Adipose tissue (tissue), 3 donors: ENCODE measurements around the gene MYCBP2. TPM values are rescaled to one million over a fixed set of nuclear protein-coding genes. Genes with fewer than 3 reads are reported as not detected.
A peak's percentile ranks its signal among the peaks of the same experiment; 100 is the strongest.
"Not testable (repeated sequence)": the region's sequence is repeated elsewhere in the genome, so short reads cannot be mapped to it uniquely, and the experiment has no call there.

Experiments
- H3K27ac ChIP-seq: one replicate; pipeline ENCODE4 v1.5.1; 2013; ENCODE audit warnings: low read depth, low read length
- WGBS, 3 donors: extraction: QIAGEN DNeasy Blood & Tissue Kit; methylation state at CpG; one replicate each; pipeline ENCODE4 v1.1.7; 2013; 5-methylcytosine and 5-hydroxymethylcytosine counted together
- polyA plus RNA-seq, 3 donors: library from polyadenylated mRNA; stranded (reverse); fragments of 200-250 nt; gene quantifications; one replicate each; pipeline ENCODE4 v1.2.3, GENCODE V29; 2013
- donor health status: healthy with polysubstance abuse.
- donor health status: Bipolar disorder and iron deficiency.
- donor health status: healthy.

MYCBP2 gene
- polyA plus RNA-seq, 3 donors: 23.4 to 130 (median 56.5) TPM

- H3K27ac ChIP-seq: no peak overlapping the region
- 76 to 100% (median 94%) methylated on average over 1 of the region's 1 CpG for WGBS, 3 donors
These were observed 297.5 kb downstream of the MYCBP2 start for GRCh38 chr13:77029436-77029835.

- WGBS, 3 donors: 63 to 77% (median 67%) methylated on average over 5 of the region's 5 CpGs
These were observed 298.7 kb downstream of the MYCBP2 start for GRCh38 chr13:77028202-77028601.

GRCh38 chr13:77026861-77027621 is 299.9 kb downstream of the MYCBP2 start, which contains the start of gene FBXL3:
Gene FBXL3 (minus strand): TSS chr13:77027159. CDS start chr13:77021860, 5,299 bp downstream.
- peak within 1 kb of the TSS; percentile 76 for H3K27ac ChIP-seq
- WGBS, 3 donors: 0 to 1% (median 0%) methylated on average over 59 to 74 of the region's 74 CpGs

More at GRCh38 chr13:77028202-77028601, 298.7 kb downstream of the MYCBP2 start:
- H3K27ac ChIP-seq: no peak overlapping the region

GRCh38 chr13:77026255-77026860 is 300.5 kb downstream of the MYCBP2 start:
- WGBS, 3 donors: 0 to 1% (median 1%) methylated on average over 33 to 62 of the region's 62 CpGs
- peak overlapping the region; percentile 76 for H3K27ac ChIP-seq

GRCh38 chr13:77022341-77022740 is 304.6 kb downstream of the MYCBP2 start:
- H3K27ac ChIP-seq: no peak overlapping the region
- WGBS, 3 donors: 43 to 61% (median 46%) methylated on average over 3 of the region's 3 CpGs

- no peak overlapping the region for H3K27ac ChIP-seq
These were observed 307.1 kb downstream of the MYCBP2 start for GRCh38 chr13:77019756-77020155.

GRCh38 chr13:77016888-77017623 is 309.8 kb downstream of the MYCBP2 start:
- WGBS, 3 donors: 83 to 91% (median 87%) methylated on average over 6 of the region's 6 CpGs
- no peak overlapping the region for H3K27ac ChIP-seq

- 72 to 93% (median 90%) methylated on average over 3 of the region's 3 CpGs for WGBS, 3 donors
- H3K27ac ChIP-seq: no peak overlapping the region
These were observed 310.6 kb downstream of the MYCBP2 start for GRCh38 chr13:77016251-77016812.

- WGBS, 3 donors: 88 to 94% (median 90%) methylated on average over 2 of the region's 2 CpGs
- no peak overlapping the region for H3K27ac ChIP-seq
These were observed 311.8 kb downstream of the MYCBP2 start for GRCh38 chr13:77014906-77015685.

- no peak overlapping the region for H3K27ac ChIP-seq
- 54 to 77% (median 70%) methylated on average over 2 of the region's 2 CpGs for WGBS, 3 donors
These were observed 312.9 kb downstream of the MYCBP2 start for GRCh38 chr13:77013853-77014542.

- WGBS, 3 donors: 91 to 100% (median 98%) methylated on average over 5 of the region's 5 CpGs
- H3K27ac ChIP-seq: not testable (repeated sequence)
These were observed 317.2 kb downstream of the MYCBP2 start for GRCh38 chr13:77009719-77010118.

- H3K27ac ChIP-seq: no peak overlapping the region
- WGBS, 3 donors: 86 to 93% (median 92%) methylated on average over 2 of the region's 2 CpGs
These were observed 317.9 kb downstream of the MYCBP2 start for GRCh38 chr13:77009011-77009410.

GRCh38 chr13:77008337-77008736 is 318.6 kb downstream of the MYCBP2 start:
- WGBS, 3 donors: 90 to 95% (median 93%) methylated on average over 4 of the region's 4 CpGs
- not testable (repeated sequence) for H3K27ac ChIP-seq

GRCh38 chr13:77002590-77003190 is 324.2 kb downstream of the MYCBP2 start:
- H3K27ac ChIP-seq: no peak overlapping the region
- 49 to 69% (median 61%) methylated on average over 7 of the region's 7 CpGs for WGBS, 3 donors

- H3K27ac ChIP-seq: no peak overlapping the region
- WGBS, 3 donors: 40 to 71% (median 58%) methylated on average over 4 of the region's 4 CpGs
These were observed 324.8 kb downstream of the MYCBP2 start for GRCh38 chr13:77001963-77002587.

- 46 to 77% (median 75%) methylated on average over 4 of the region's 4 CpGs for WGBS, 3 donors
- H3K27ac ChIP-seq: no peak overlapping the region
These were observed 325.4 kb downstream of the MYCBP2 start for GRCh38 chr13:77001540-77001939.

GRCh38 chr13:77000475-77000874 is 326.4 kb downstream of the MYCBP2 start:
- 49 to 62% (median 55%) methylated on average over 1 of the region's 1 CpG for WGBS, 3 donors

More at GRCh38 chr13:77000475-77000874, 326.4 kb downstream of the MYCBP2 start:
- no peak overlapping the region for H3K27ac ChIP-seq
